CD4-positive, CD25-positive, alpha-beta regulatory T cell (primary cell): Measurements from ENCODE around the gene SLC38A1. TPM values are rescaled to one million over a fixed set of nuclear protein-coding genes. Genes with fewer than 3 reads are reported as not detected.

Source experiments
- ATAC-seq, 2 donors: fragments of 150-1000 bp; cut with Tn5 transposase; one replicate each; pipeline ENCODE4 v1.10.0; 2021; ENCODE audit warnings: low read depth in 2 of 2, moderate number of reproducible peaks in 2 of 2, moderate library complexity in 1 of 2
- DNase-seq, 3 donors: peaks; one replicate each; pipeline versions ENCODE4 v3.0.0 to v3.0.0-alpha.2; 2012 to 2022; ENCODE audit warnings: mixed read lengths in 1 of 3
- H3K27ac ChIP-seq: one replicate; pipeline ENCODE4 v1.7.0; 2013; ENCODE audit warnings: mild to moderate bottlenecking, low read length; ENCODE audit not compliant: insufficient read depth, poor library complexity, severe bottlenecking
- H3K27me3 ChIP-seq: one replicate; pipeline ENCODE4 v1.7.0; 2013; ENCODE audit warnings: low read length; ENCODE audit not compliant: control insufficient read depth, insufficient read depth
- H3K36me3 ChIP-seq: one replicate; pipeline ENCODE4 v1.7.0; 2013; ENCODE audit warnings: mild to moderate bottlenecking, low read length, moderate library complexity; ENCODE audit not compliant: control insufficient read depth, insufficient read depth
- H3K4me1 ChIP-seq: 2 replicates; pipeline ENCODE4 v1.7.0; 2013; ENCODE audit warnings: mild to moderate bottlenecking, low read length; ENCODE audit not compliant: insufficient read depth, control insufficient read depth, poor library complexity, severe bottlenecking
- H3K4me3 ChIP-seq: one replicate; pipeline ENCODE4 v1.7.0; 2013; ENCODE audit warnings: low read depth, mild to moderate bottlenecking, low read length, moderate library complexity
- H3K9me3 ChIP-seq, 2 experiments: 1 replicate in 1 of 2; 2 replicates in 1 of 2; pipeline ENCODE4 v1.7.0; 2013; ENCODE audit warnings: low read length in 2 of 2, mild to moderate bottlenecking in 1 of 2, moderate library complexity in 1 of 2; ENCODE audit not compliant: control insufficient read depth in 2 of 2
- H3K27ac Mint-ChIP-seq, 3 donors: one replicate each; pipeline ENCODE4 v1.8.0; 2020 to 2022; ENCODE audit warnings: mild to moderate bottlenecking in 3 of 3, mixed read lengths in 3 of 3, moderate library complexity in 2 of 3
- H3K27me3 Mint-ChIP-seq: one replicate; pipeline ENCODE4 v1.8.0; 2022; ENCODE audit warnings: mild to moderate bottlenecking, mixed read lengths
- H3K36me3 Mint-ChIP-seq: one replicate; pipeline ENCODE4 v1.8.0; 2020; ENCODE audit warnings: mixed read lengths
- H3K4me1 Mint-ChIP-seq, 4 donors: one replicate each; pipeline ENCODE4 v1.8.0; 2020 to 2022; ENCODE audit warnings: mixed read lengths in 4 of 4, mild to moderate bottlenecking in 1 of 4
- H3K4me3 Mint-ChIP-seq, 4 donors: one replicate each; pipeline ENCODE4 v1.8.0; 2020 to 2022; ENCODE audit warnings: mild to moderate bottlenecking in 4 of 4, mixed read lengths in 4 of 4, moderate library complexity in 3 of 4
- H3K9me3 Mint-ChIP-seq, 7 donors: one replicate each; pipeline ENCODE4 v1.8.0; 2020 to 2022; ENCODE audit warnings: mixed read lengths in 7 of 7, mild to moderate bottlenecking in 3 of 7, moderate library complexity in 2 of 7
- polyA plus RNA-seq, 4 donors: library from polyadenylated mRNA; unstranded; fragments of 300-500 nt; fragmentation: Illumina TruSeq; gene quantifications; one replicate each; pipeline ENCODE4 v1.2.3, GENCODE V29; 2021
- total RNA-seq: library from RNA; stranded (reverse); gene quantifications from one replicate; pipeline ENCODE4 v1.2.3, GENCODE V29; 2022

SLC38A1 gene
- total and polyA plus RNA-seq, 5 donors from 2014 or later = 257 to 342 (median 276) TPM

DNA sequence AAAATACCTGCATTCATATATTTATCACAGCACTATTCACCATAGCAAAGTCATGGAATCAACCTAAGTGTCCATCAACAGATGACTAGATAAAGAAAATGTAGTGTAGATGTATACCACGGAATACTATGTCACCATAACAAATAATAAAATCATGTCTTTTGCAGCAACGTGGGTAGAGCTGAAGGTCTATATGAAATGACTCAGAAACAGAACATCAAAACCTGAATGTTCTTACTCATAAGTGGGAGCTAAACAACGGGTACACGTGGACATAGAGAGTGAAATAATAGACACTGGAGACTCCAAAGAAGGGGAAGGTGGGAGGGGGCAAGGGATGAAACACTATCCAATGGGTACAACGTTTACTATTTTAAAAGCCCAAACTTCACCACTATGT lies 37.9 kb downstream of the SLC38A1 start:
- H3K27me3 Mint-ChIP-seq = no peaks in the 10 kb centered on the region
- H3K4me1 Mint-ChIP-seq = peaks cover 58 to 88% (median 71%) of the 10 kb centered on the region in 4 donors
- H3K9me3 ChIP-seq = no peaks in the 10 kb centered on the region
- H3K27me3 ChIP-seq = no peaks in the 10 kb centered on the region
- DNase-seq = no peak
- peaks cover 56% of the 10 kb centered on the region for H3K36me3 Mint-ChIP-seq
- H3K36me3 ChIP-seq = peaks cover 60% of the 10 kb centered on the region
- peaks cover 0 to 1% (median 0%) of the 10 kb centered on the region in 7 donors for H3K9me3 Mint-ChIP-seq
- peak overlapping the region; percentile 50 to 90 (median 80) for H3K27ac Mint-ChIP-seq
- H3K4me3 Mint-ChIP-seq = peak overlapping the region in 1 of 4 donors; percentile 13
- peak; percentile 34 to 64 for ATAC-seq
- H3K4me1 ChIP-seq = peaks cover 34% of the 10 kb centered on the region
- H3K4me3 ChIP-seq = no peak overlapping the region
- H3K27ac ChIP-seq = peak overlapping the region; percentile 52

DNA sequence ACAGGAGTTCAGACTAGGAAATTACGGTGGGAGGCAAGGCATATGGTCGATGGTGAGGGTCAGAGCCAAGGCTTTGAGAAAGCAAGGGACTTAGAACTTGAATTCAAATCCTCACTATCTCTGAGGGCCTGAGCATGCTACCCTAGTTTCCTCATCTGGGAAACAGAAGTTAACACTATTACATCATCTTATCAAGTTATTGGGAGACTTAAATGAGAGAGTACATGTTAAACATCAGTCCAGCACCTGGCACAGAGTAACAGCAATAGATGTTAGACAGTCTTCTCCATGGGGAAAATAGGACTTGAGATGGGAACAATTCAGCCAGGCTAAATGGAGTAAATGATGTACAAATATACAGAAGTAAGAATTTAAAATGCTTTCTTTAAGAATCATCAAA lies 38.5 kb downstream of the SLC38A1 start:
- Mint-ChIP-seq H3K4me3 (peak overlapping the region in 1 of 4 donors; percentile 6), H3K9me3 (peaks cover 0 to 1% (median 0%) of the 10 kb centered on the region in 7 donors), H3K36me3 (peaks cover 61% of the 10 kb centered on the region), H3K27ac (peak overlapping the region in 2 of 3 donors; percentile 80 to 90), H3K4me1 (peaks cover 57 to 88% (median 71%) of the 10 kb centered on the region in 4 donors), H3K27me3 (no peaks in the 10 kb centered on the region)
- DNase-seq (no peak), ATAC-seq (no peak)
- Histone ChIP-seq H3K4me3 (no peak overlapping the region), H3K27ac (peak overlapping the region; percentile 31), H3K36me3 (peaks cover 66% of the 10 kb centered on the region), H3K27me3 (no peaks in the 10 kb centered on the region), H3K4me1 (peaks cover 39% of the 10 kb centered on the region), H3K9me3 (no peaks in the 10 kb centered on the region)

DNA sequence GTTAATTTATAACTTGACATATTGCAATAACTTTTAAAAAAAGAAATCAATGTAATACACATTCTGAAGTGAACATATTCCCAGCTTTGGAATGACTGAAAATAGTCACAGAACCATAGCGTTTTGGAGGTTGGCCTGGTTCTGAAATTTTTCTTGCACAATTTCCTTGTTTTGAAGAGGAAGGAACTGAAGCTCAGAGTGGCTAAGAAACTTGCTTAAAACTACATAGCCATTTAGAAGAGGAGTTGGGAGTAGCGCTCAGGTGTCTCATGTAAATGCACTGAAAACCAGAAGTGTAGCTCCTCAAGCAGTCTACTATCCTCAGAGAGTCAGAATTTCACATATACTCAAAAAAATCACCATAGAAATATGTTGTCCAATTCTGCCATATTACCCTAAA lies 41.2 kb downstream of the SLC38A1 start:
- peaks cover 65 to 93% (median 77%) of the 10 kb centered on the region in 4 donors for H3K4me1 Mint-ChIP-seq
- DNase-seq = no peak
- Histone ChIP-seq H3K9me3 (no peaks in the 10 kb centered on the region), H3K4me3 (no peak overlapping the region), H3K4me1 (peaks cover 43% of the 10 kb centered on the region), H3K27ac (no peak overlapping the region), H3K36me3 (peaks cover 67% of the 10 kb centered on the region), H3K27me3 (no peaks in the 10 kb centered on the region)
- ATAC-seq = no peak
- H3K27ac Mint-ChIP-seq = peak overlapping the region in 2 of 3 donors; percentile 27 to 75
- H3K36me3 Mint-ChIP-seq = peaks cover 68% of the 10 kb centered on the region
- H3K9me3 Mint-ChIP-seq = peaks cover 0 to 2% (median 0%) of the 10 kb centered on the region in 7 donors
- H3K27me3 Mint-ChIP-seq = no peaks in the 10 kb centered on the region
- peak overlapping the region in 3 of 4 donors; percentile 6 to 32 (median 12) for H3K4me3 Mint-ChIP-seq

DNA sequence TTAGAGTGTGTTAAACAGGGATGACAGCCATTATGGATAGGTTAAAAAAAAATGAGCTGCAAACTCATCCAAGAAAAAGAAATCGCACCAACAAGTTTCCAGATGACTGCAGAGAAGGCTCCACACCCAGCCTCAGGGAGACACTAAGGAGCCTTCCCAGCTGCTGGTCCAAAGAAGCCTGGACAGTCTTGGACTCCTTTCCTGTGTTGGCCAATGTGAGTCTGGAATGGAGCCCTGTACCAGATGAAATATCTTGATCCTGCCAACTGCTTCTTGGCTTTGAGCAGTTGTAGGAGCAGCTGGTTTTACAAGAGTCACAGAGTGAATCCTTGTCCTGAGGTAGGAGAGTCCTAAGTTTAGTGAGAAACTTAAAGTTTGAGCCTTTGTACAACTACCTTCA lies 44.5 kb downstream of the SLC38A1 start:
- Histone ChIP-seq H3K4me3 (peak overlapping the region; percentile 80), H3K27me3 (no peaks in the 10 kb centered on the region), H3K4me1 (peaks cover 58% of the 10 kb centered on the region), H3K36me3 (peaks cover 54% of the 10 kb centered on the region), H3K27ac (peak overlapping the region; percentile 95), H3K9me3 (no peaks in the 10 kb centered on the region)
- DNase-seq (no peak), ATAC-seq (no peak)
- Mint-ChIP-seq H3K4me1 (peaks cover 66 to 97% (median 83%) of the 10 kb centered on the region in 4 donors), H3K27me3 (no peaks in the 10 kb centered on the region), H3K4me3 (peak overlapping the region in 3 of 4 donors; percentile 5 to 63 (median 60)), H3K9me3 (peaks cover 0 to 2% (median 0%) of the 10 kb centered on the region in 7 donors), H3K36me3 (peaks cover 62% of the 10 kb centered on the region), H3K27ac (peak overlapping the region; percentile 85 to 96 (median 89))

DNA sequence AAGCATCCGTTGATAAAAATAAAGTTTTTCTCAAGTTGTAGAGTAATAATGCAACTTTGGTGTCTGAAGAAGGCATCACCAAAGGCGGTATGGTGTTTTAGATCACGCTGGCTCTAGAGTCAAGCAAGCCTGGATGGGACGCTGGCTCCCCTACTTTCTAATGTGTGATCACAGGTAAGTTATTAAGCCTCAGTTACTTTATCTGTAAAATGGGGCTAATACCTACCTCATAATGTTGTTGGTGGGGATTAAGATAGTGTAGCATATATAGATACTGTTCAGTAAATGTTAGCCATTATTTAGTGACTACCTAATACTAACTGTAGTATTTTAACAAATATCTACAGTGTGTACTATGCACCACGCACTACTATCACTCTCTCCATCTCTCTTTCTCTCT lies 45.8 kb downstream of the SLC38A1 start:
- Histone ChIP-seq H3K27me3 (no peaks in the 10 kb centered on the region), H3K9me3 (no peaks in the 10 kb centered on the region), H3K4me1 (peaks cover 69% of the 10 kb centered on the region), H3K4me3 (peak overlapping the region; percentile 80), H3K36me3 (peaks cover 41% of the 10 kb centered on the region), H3K27ac (peak overlapping the region; percentile 95)
- ATAC-seq (no peak), DNase-seq (no peak)
- Mint-ChIP-seq H3K4me3 (peak overlapping the region; percentile 52 to 90 (median 82)), H3K36me3 (peaks cover 65% of the 10 kb centered on the region), H3K27me3 (no peaks in the 10 kb centered on the region), H3K4me1 (peaks cover 71 to 99% (median 91%) of the 10 kb centered on the region in 4 donors), H3K9me3 (peaks cover 0 to 2% (median 0%) of the 10 kb centered on the region in 7 donors), H3K27ac (peak overlapping the region; percentile 93 to 99 (median 95))

DNA sequence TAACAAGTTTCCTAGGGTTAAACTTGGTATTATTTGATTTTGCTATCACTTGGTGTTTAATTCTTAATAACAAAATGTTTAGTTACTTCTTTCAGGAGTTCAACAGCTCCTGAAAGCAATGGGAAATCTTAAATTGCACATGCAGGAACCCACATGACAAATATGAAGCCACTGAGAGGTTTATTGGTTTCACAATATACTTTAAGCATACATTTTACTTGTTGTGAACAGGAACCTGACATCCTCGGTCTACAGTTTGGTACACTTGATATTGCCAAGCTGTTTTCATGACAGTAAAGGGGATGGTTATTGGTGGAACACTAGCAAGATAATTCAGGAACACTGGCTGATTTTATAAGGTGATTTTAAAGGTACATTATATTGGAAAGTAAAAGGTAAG lies 46.2 kb downstream of the SLC38A1 start:
- H3K27ac Mint-ChIP-seq = peak overlapping the region; percentile 93 to 99 (median 95)
- H3K36me3 Mint-ChIP-seq = peaks cover 64% of the 10 kb centered on the region
- DNase-seq (peak in 1 of 3 donors; percentile 61), ATAC-seq (no peak)
- peaks cover 71 to 99% (median 91%) of the 10 kb centered on the region in 4 donors for H3K4me1 Mint-ChIP-seq
- Histone ChIP-seq H3K4me3 (peak overlapping the region; percentile 80), H3K9me3 (no peaks in the 10 kb centered on the region), H3K36me3 (peaks cover 37% of the 10 kb centered on the region), H3K27ac (peak overlapping the region; percentile 95), H3K4me1 (peaks cover 69% of the 10 kb centered on the region), H3K27me3 (no peaks in the 10 kb centered on the region)
- H3K27me3 Mint-ChIP-seq = no peaks in the 10 kb centered on the region
- H3K4me3 Mint-ChIP-seq = peak overlapping the region; percentile 52 to 90 (median 82)
- peaks cover 0 to 2% (median 0%) of the 10 kb centered on the region in 7 donors for H3K9me3 Mint-ChIP-seq

DNA sequence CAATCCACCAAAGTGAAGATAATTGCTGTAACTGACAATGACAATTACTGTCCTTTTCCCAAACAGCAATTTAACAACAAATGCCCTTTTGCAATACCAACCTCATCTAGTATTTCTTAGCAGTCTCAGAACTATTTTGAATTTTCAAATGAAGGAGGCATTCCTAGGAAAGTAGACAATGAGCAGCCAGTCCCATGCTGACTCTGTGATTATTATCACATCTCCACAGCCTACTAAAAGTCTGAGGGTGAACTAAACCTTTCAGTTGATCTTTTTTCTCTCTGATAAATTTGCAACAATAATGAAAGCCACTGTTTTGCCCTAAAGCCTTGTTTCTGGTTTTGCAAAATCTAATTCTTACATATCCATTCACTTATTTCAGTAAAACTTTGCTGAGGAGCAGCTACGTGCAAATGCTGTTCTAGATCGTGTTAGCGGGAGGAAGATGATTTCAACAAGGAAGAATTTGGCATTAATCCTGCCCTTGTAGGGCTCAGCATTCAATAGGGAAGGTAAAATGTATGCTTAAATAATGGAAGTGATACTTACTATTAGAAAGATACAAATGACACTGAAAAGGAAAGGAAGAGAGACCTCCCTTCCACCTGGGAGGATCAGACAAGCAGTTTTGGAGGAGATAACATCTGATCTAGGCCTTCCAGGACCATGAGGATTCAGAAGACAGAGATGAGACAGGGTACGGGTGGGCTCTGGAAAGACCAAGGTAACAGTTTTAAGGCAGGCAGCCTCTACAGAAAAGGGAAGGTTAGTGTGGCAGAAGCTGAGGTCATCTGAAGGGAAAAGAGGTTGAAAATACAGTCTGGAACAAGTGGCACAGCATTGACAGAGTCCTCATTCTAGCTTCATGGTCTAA lies 47.4 kb downstream of the SLC38A1 start:
- peak overlapping the region; percentile 3 to 90 (median 76) for H3K4me3 Mint-ChIP-seq
- Histone ChIP-seq H3K9me3 (no peaks in the 10 kb centered on the region), H3K36me3 (peaks cover 31% of the 10 kb centered on the region), H3K4me3 (peak overlapping the region; percentile 80), H3K4me1 (peaks cover 80% of the 10 kb centered on the region), H3K27ac (peak overlapping the region; percentile 95), H3K27me3 (no peaks in the 10 kb centered on the region)
- DNase-seq (no peak), ATAC-seq (no peak)
- H3K9me3 Mint-ChIP-seq = peaks cover 0 to 2% (median 0%) of the 10 kb centered on the region in 7 donors
- H3K27me3 Mint-ChIP-seq = no peaks in the 10 kb centered on the region
- peaks cover 65% of the 10 kb centered on the region for H3K36me3 Mint-ChIP-seq
- peak overlapping the region; percentile 95 to 99 (median 99) for H3K27ac Mint-ChIP-seq
- peaks cover 69 to 96% (median 88%) of the 10 kb centered on the region in 4 donors for H3K4me1 Mint-ChIP-seq
